ENCODE measurements around the gene TATDN2.

TATDN2 gene

GRCh38 chr3:10244009-10244408, 4.2 kb upstream of the TATDN2 start:
- Histone ChIP-seq H3K4me3 (peak overlapping the region in 2 of 10 experiments; percentile 17 to 26; a peak in 2 of 20 replicates), H3K4me1 (peaks cover 23 to 65% (median 47%) of the 10 kb centered on the region in 10 experiments), H3K27me3 (no peaks in the 10 kb centered on the region), H3K9ac (no peak overlapping the region), H3K9me3 (replicated peaks in 1 of 11) (peaks cover 25 to 51% (median 33%) of the 10 kb centered on the region in 11 experiments), H3K36me3 (peaks cover 0 to 60% (median 44%) of the 10 kb centered on the region in 11 experiments; a peak in 18 of 22 replicates), H3K4me2 (peak overlapping the region in 8 of 11 experiments; percentile 5 to 92 (median 53); a peak in 13 of 22 replicates), H4K20me1 (peaks cover 0 to 2% (median 0%) of the 10 kb centered on the region in 11 experiments; a peak in 5 of 22 replicates), H3K27ac (peak overlapping the region in 4 of 11 experiments; percentile 24 to 66 (median 38); a peak in 7 of 22 replicates)
- peak in 8 of 11 experiments; percentile 27 to 75 (median 44); a peak in 9 of 22 replicates for TF ChIP-seq Cebpa-rat (IDR thresholded peaks at IDR 0.05)

- H3K9ac ChIP-seq = no peak overlapping the region
- peaks cover 27 to 56% (median 45%) of the 10 kb centered on the region in 10 experiments for H3K4me1 ChIP-seq
- peak overlapping the region in 2 of 11 experiments; percentile 36 to 66; a peak in 4 of 22 replicates for H3K27ac ChIP-seq
- peaks cover 0 to 49% (median 35%) of the 10 kb centered on the region in 11 experiments; a peak in 18 of 22 replicates for H3K36me3 ChIP-seq
- H3K9me3 ChIP-seq (replicated peaks in 1 of 11) = peaks cover 25 to 51% (median 33%) of the 10 kb centered on the region in 11 experiments
- no peak overlapping the region for H3K4me2 ChIP-seq
- H3K4me3 ChIP-seq = peak overlapping the region in 1 of 10 experiments; percentile 4; a peak in 1 of 20 replicates
- H4K20me1 ChIP-seq = peaks cover 7 to 14% (median 11%) of the 10 kb centered on the region in 11 experiments; a peak in 16 of 22 replicates
- no peaks in the 10 kb centered on the region for H3K27me3 ChIP-seq
- no peak for TF ChIP-seq Cebpa-rat (IDR thresholded peaks at IDR 0.05)
Measured at GRCh38 chr3:10245081-10245712, 3.1 kb upstream of the TATDN2 start.

- Histone ChIP-seq H3K27ac (peak overlapping the region; percentile 86 to 98 (median 95)), H3K4me3 (peak overlapping the region; percentile 80 to 92 (median 86)), H3K27me3 (no peaks in the 10 kb centered on the region), H3K36me3 (peaks cover 18 to 70% (median 52%) of the 10 kb centered on the region in 11 experiments), H4K20me1 (peaks cover 27 to 39% (median 37%) of the 10 kb centered on the region in 11 experiments; a peak in 20 of 22 replicates), H3K9me3 (replicated peaks in 1 of 11) (peaks cover 25 to 51% (median 33%) of the 10 kb centered on the region in 11 experiments), H3K9ac (peak overlapping the region; percentile 92 to 97 (median 95); a peak in 21 of 22 replicates), H3K4me1 (peaks cover 31 to 56% (median 44%) of the 10 kb centered on the region in 10 experiments), H3K4me2 (peak overlapping the region; percentile 75 to 98 (median 94))
- no peak for TF ChIP-seq Cebpa-rat (IDR thresholded peaks at IDR 0.05)
Measured at GRCh38 chr3:10247679-10248183, 528 bp upstream of the TATDN2 start.

DNA sequence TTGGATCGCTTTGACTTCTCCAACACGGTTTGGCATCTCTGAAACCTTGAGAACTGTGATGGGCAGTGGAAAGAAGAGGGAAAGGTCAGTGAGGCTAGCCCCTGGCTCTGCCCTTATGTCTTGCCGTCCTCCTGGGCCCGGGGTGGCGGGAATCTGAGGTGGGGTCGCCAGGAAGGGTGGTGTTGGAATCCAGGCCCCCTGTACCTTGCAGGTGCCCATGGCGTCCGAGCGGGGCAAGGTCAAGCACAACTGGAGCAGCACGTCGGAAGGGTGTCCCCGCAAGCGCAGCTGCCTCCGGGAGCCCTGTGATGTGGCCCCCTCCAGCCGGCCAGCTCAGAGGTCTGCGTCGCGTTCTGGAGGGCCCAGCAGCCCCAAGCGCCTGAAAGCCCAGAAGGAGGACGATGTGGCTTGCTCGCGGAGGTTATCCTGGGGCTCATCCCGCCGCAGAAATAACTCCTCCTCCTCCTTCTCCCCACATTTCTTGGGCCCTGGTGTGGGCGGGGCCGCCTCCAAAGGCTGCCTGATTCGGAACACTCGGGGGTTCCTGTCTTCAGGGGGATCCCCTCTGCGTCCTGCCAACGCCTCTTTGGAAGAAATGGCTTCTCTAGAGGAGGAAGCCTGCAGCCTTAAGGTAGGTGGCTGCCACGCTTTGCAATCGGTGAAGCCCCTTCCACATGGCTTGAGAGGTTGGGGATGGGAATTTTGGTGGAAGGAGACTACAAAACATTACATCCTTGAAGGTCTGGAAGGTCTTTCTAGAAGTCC, 907 bp downstream of the TATDN2 start:
- Histone ChIP-seq H3K27ac (peak overlapping the region; percentile 86 to 98 (median 95)), H3K4me2 (peak overlapping the region; percentile 89 to 98 (median 94)), H3K4me3 (peak overlapping the region; percentile 80 to 92 (median 86)), H3K36me3 (peaks cover 32 to 70% (median 54%) of the 10 kb centered on the region in 11 experiments), H3K4me1 (peaks cover 35 to 56% (median 44%) of the 10 kb centered on the region in 10 experiments), H4K20me1 (peaks cover 41 to 53% (median 51%) of the 10 kb centered on the region in 11 experiments), H3K9ac (peak overlapping the region; percentile 92 to 97 (median 95)), H3K27me3 (no peaks in the 10 kb centered on the region), H3K9me3 (replicated peaks in 1 of 11) (peaks cover 23 to 40% (median 27%) of the 10 kb centered on the region in 11 experiments)
- TF ChIP-seq Cebpa-rat (IDR thresholded peaks at IDR 0.05) = no peak

DNA sequence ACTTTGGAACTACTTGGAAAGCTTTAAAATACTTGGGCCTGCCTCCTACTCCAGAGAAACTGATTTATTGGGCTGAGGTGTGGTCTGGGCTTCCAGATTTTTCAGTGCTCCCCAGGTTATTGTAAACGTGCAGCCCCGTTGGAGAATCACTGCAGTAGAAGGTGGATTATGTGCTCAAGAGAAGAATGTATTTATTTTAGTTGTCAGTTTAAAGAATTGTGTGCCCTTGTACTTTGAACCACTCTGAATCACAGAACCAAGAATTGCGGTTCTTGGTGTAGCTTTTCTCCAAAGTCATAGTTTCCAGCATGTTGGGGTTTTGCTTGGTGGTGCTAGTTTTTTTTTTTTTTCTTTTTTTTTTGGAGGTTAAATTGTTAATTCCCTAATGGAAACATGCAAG, 1.6 kb downstream of the TATDN2 start:
- Histone ChIP-seq H3K4me2 (peak overlapping the region; percentile 89 to 98 (median 94)), H3K27me3 (no peaks in the 10 kb centered on the region), H3K4me1 (peaks cover 39 to 56% (median 47%) of the 10 kb centered on the region in 10 experiments), H3K9me3 (replicated peaks in 1 of 11) (peaks cover 17 to 33% (median 21%) of the 10 kb centered on the region in 11 experiments), H4K20me1 (peaks cover 47 to 60% (median 57%) of the 10 kb centered on the region in 11 experiments), H3K36me3 (peaks cover 38 to 69% (median 55%) of the 10 kb centered on the region in 11 experiments), H3K4me3 (peak overlapping the region; percentile 80 to 92 (median 86)), H3K9ac (peak overlapping the region; percentile 92 to 97 (median 95)), H3K27ac (peak overlapping the region; percentile 86 to 98 (median 95); a peak in 21 of 22 replicates)
- no peak for TF ChIP-seq Cebpa-rat (IDR thresholded peaks at IDR 0.05)

- Histone ChIP-seq H3K4me1 (peaks cover 39 to 65% (median 51%) of the 10 kb centered on the region in 10 experiments), H3K4me2 (peak overlapping the region; percentile 89 to 98 (median 94)), H3K27me3 (no peaks in the 10 kb centered on the region), H3K36me3 (peaks cover 45 to 68% (median 57%) of the 10 kb centered on the region in 11 experiments), H3K27ac (peak overlapping the region in 7 of 11 experiments; percentile 21 to 98 (median 96); a peak in 7 of 22 replicates), H3K4me3 (peak overlapping the region; percentile 80 to 92 (median 86); a peak in 19 of 20 replicates), H3K9ac (peak overlapping the region; percentile 92 to 97 (median 95); a peak in 20 of 22 replicates), H3K9me3 (replicated peaks in 1 of 11) (peaks cover 5 to 21% (median 9%) of the 10 kb centered on the region in 11 experiments), H4K20me1 (peaks cover 57 to 72% (median 68%) of the 10 kb centered on the region in 11 experiments)
- TF ChIP-seq Cebpa-rat (IDR thresholded peaks at IDR 0.05) = no peak
Measured at GRCh38 chr3:10251006-10251405, 2.7 kb downstream of the TATDN2 start.

DNA sequence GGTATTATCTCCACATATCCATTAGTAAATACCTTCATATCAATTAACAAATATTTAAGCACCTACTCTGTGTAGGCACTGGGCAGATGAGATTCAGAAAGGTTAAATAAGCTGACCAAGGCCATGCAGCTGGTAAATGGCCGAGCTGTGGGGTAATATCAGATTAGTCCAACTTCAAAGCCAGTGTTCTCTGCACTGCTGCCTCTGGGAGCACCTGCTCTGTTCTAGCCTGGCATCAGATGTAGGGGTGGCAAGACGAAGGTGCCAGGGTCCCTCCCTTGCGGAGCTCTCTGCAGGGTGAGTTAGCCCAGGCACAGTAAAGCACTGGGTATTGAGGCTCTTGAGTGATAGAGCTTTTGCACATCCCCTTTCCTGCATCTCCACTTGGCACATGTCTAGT, 5.5 kb downstream of the TATDN2 start:
- Histone ChIP-seq H3K4me1 (peaks cover 32 to 61% (median 45%) of the 10 kb centered on the region in 10 experiments), H3K27me3 (no peaks in the 10 kb centered on the region), H4K20me1 (peaks cover 74 to 98% (median 96%) of the 10 kb centered on the region in 11 experiments), H3K4me2 (peak overlapping the region in 10 of 11 experiments; percentile 3 to 97 (median 48); a peak in 14 of 22 replicates), H3K9ac (no peak overlapping the region; a peak in 1 of 22 replicates), H3K27ac (peak overlapping the region in 1 of 11 experiments; percentile 10; a peak in 1 of 22 replicates), H3K4me3 (0 out of 20 replicates have a peak overlapping the region, but pooled peaks of 1 of the 10 experiments have one; percentile 8), H3K9me3 (replicated peaks in 1 of 11) (no peaks in the 10 kb centered on the region), H3K36me3 (peaks cover 68 to 86% (median 79%) of the 10 kb centered on the region in 11 experiments)
- no peak for TF ChIP-seq Cebpa-rat (IDR thresholded peaks at IDR 0.05)

- Histone ChIP-seq H3K4me2 (no peak overlapping the region), H4K20me1 (peaks cover 80 to 100% (median 99%) of the 10 kb centered on the region in 11 experiments), H3K4me3 (no peak overlapping the region), H3K27me3 (no peaks in the 10 kb centered on the region), H3K9me3 (replicated peaks in 1 of 11) (no peaks in the 10 kb centered on the region), H3K9ac (no peak overlapping the region; a peak in 1 of 22 replicates), H3K36me3 (peaks cover 89 to 100% (median 97%) of the 10 kb centered on the region in 11 experiments), H3K27ac (no peak overlapping the region), H3K4me1 (peaks cover 21 to 65% (median 39%) of the 10 kb centered on the region in 10 experiments)
- TF ChIP-seq Cebpa-rat (IDR thresholded peaks at IDR 0.05) = no peak
Measured at GRCh38 chr3:10255835-10256234, 7.6 kb downstream of the TATDN2 start.

All from BLaER1 treated with 17β-estradiol and CSF1 and Interleukin-3, amounts not matched to agents 10 nM and 100 nM (cell line).